Measurements from ENCODE around the gene LRFN4. TPM values are rescaled to one million over a fixed set of nuclear protein-coding genes. Genes with fewer than 3 reads are reported as not detected.
A peak's percentile ranks its signal among the peaks of the same experiment; 100 is the strongest.

LRFN4 gene
- total RNA-seq, 1 donor from 2014 or later, result 19.6 TPM

- no peak for TF ChIP-seq CTCF (IDR thresholded peaks at IDR 0.05; ENCODE audit: unreplicated experiment)
Measured at GRCh38 chr11:66885469-66885868, 28.6 kb downstream of the LRFN4 start.

GRCh38 chr11:66885950-66886440, 29.1 kb downstream of the LRFN4 start:
- no peaks in the 10 kb centered on the region for H3K9me3 Mint-ChIP-seq (ENCODE audit: low read depth)
- DNase-seq (ENCODE audit: low spot score, unreplicated experiment), result no peak
- H3K27me3 Mint-ChIP-seq, result peaks cover 4% of the 10 kb centered on the region
- no peak overlapping the region for H3K27ac Mint-ChIP-seq
- H3K4me3 Mint-ChIP-seq (ENCODE audit: low read depth), result no peak overlapping the region
- TF ChIP-seq CTCF (IDR thresholded peaks at IDR 0.05; ENCODE audit: unreplicated experiment), result no peak
- no peaks in the 10 kb centered on the region for H3K36me3 Mint-ChIP-seq (ENCODE audit: insufficient read depth)
- peaks cover 23% of the 10 kb centered on the region for H3K4me1 Mint-ChIP-seq (ENCODE audit: low read depth)

More at GRCh38 chr11:66885469-66885868, 28.6 kb downstream of the LRFN4 start:
- H3K4me3 Mint-ChIP-seq (ENCODE audit: low read depth), result no peak overlapping the region
- DNase-seq (ENCODE audit: low spot score, unreplicated experiment), result no peak
- no peaks in the 10 kb centered on the region for H3K36me3 Mint-ChIP-seq (ENCODE audit: insufficient read depth)
- peaks cover 4% of the 10 kb centered on the region for H3K27me3 Mint-ChIP-seq
- H3K9me3 Mint-ChIP-seq (ENCODE audit: low read depth), result no peaks in the 10 kb centered on the region
- H3K27ac Mint-ChIP-seq, result no peak overlapping the region
- peaks cover 25% of the 10 kb centered on the region for H3K4me1 Mint-ChIP-seq (ENCODE audit: low read depth)

- H3K9me3 Mint-ChIP-seq (ENCODE audit: low read depth), result no peaks in the 10 kb centered on the region
- no peak for DNase-seq (ENCODE audit: low spot score, unreplicated experiment)
- H3K4me3 Mint-ChIP-seq (ENCODE audit: low read depth), result no peak overlapping the region
- H3K27me3 Mint-ChIP-seq, result peaks cover 4% of the 10 kb centered on the region
- peaks cover 16% of the 10 kb centered on the region for H3K4me1 Mint-ChIP-seq (ENCODE audit: low read depth)
- TF ChIP-seq CTCF (IDR thresholded peaks at IDR 0.05; ENCODE audit: unreplicated experiment), result no peak
- H3K36me3 Mint-ChIP-seq (ENCODE audit: insufficient read depth), result no peaks in the 10 kb centered on the region
- H3K27ac Mint-ChIP-seq, result no peak overlapping the region
Measured at GRCh38 chr11:66886671-66887221, 29.9 kb downstream of the LRFN4 start.

- no peaks in the 10 kb centered on the region for H3K36me3 Mint-ChIP-seq (ENCODE audit: insufficient read depth)
- H3K4me3 Mint-ChIP-seq (ENCODE audit: low read depth), result no peak overlapping the region
- H3K27ac Mint-ChIP-seq, result no peak overlapping the region
- no peak for TF ChIP-seq CTCF (IDR thresholded peaks at IDR 0.05; ENCODE audit: unreplicated experiment)
- H3K9me3 Mint-ChIP-seq (ENCODE audit: low read depth), result no peaks in the 10 kb centered on the region
- DNase-seq (ENCODE audit: low spot score, unreplicated experiment), result no peak
- peaks cover 4% of the 10 kb centered on the region for H3K27me3 Mint-ChIP-seq
- H3K4me1 Mint-ChIP-seq (ENCODE audit: low read depth), result peaks cover 10% of the 10 kb centered on the region
Measured at GRCh38 chr11:66887526-66887925, 30.7 kb downstream of the LRFN4 start.

- Mint-ChIP-seq H3K36me3 (ENCODE audit: insufficient read depth) (no peaks in the 10 kb centered on the region), H3K9me3 (ENCODE audit: low read depth) (no peaks in the 10 kb centered on the region), H3K27ac (peak overlapping the region; percentile 56), H3K27me3 (peaks cover 4% of the 10 kb centered on the region), H3K4me1 (ENCODE audit: low read depth) (peaks cover 7% of the 10 kb centered on the region), H3K4me3 (ENCODE audit: low read depth) (no peak overlapping the region)
- no peak for DNase-seq (ENCODE audit: low spot score, unreplicated experiment)
- TF ChIP-seq CTCF (IDR thresholded peaks at IDR 0.05; ENCODE audit: unreplicated experiment), result no peak
Measured at GRCh38 chr11:66888282-66888681, 31.4 kb downstream of the LRFN4 start.
